HG03460 (cell line): Measurements from ENCODE around the gene TRAM1L1.
A peak's percentile ranks its signal among the peaks of the same experiment; 100 is the strongest.

ENCODE experiments used
- ATAC-seq: cut with Tn5 transposase; IDR thresholded peaks from one replicate; pipeline ENCODE4 v1.9.1; 2021; ENCODE audit not compliant: unreplicated experiment

TRAM1L1 gene

DNA sequence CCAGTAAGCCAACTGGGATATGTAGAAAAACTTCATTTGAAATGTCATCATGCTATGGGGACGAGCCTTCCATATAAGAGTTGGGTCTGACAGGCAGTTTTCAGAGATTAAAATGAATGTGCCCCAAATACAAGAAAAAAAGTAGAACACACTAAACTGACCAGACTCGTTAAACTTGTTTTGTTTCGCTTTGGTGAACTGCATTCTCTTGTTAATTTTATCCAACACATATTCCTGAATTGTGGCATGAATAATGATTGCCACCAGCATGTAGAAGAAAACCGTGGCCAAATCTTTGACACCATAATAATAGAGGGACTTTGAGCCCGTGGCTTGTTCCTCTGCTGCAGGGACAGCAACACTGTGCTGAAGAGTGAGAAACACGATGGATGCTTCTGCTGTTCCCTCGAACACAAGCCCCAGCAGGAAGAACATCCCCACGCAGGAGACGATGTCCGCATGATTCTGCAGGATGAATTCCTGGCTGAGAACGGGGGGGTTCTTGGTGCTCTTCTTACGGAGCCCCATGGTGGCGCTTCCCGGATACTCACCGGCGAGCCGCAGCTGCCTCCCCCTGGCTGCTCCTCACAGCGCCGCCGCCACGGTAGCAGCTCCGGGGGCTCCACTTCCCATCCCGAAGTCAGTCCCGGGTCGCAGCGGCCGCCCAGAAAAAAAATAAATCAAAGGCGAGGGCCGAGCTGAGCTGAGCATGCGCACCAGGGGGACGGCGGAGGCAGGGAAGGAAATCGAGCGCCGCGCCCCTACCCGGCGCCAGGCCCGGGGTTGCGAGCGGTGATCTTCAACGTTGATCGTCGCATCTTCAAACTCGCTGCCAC is at the start of gene TRAM1L1:
TSS of gene TRAM1L1 (minus strand) at position 711 of the 836 bp plus-strand sequence. CDS start at position 528, 183 bp downstream.
- ATAC-seq: peak; percentile 75

DNA sequence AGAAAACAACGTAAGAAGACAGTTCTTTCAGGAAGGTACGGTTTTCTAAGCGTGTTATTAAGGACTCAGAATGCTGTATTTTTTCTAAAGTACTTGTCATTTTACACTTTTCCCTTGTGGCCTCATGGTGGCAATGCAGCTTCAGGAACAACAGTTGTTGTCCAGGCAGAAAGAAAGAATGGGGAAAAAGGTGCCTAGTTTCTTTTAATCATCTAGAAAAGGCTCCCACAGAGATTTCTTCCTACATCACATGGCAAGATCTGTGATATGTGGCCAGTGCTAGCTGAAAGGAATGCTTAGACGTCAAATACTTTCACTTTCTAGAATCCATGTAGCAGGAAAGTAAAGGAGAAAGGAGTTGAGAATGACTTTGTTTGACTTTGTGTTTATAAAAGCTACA is 49.0 kb upstream of the TRAM1L1 start:
- no peak for ATAC-seq

DNA sequence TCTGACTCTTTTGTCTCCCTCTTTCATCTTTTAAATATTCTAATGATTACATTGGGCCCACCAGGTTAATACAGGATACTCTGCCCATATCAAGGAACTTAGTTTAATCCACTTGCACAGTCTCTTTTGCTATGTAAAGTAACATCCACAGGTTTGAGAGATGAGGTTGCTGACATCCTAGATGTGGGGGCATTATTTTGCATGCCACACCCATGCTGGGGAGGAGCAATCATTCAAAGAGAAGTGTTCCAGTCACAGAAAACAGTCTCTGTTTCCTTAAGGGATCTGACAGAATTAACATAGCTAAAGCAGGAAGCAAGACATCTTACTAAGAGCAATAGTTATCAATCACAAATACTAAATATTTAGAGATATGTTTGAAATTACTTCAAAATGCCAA is 11.5 kb upstream of the TRAM1L1 start:
- ATAC-seq: no peak

GRCh38 chr4:117096462-117096861 is 11.1 kb upstream of the TRAM1L1 start:
- ATAC-seq: no peak

GRCh38 chr4:117093571-117093970 is 8.2 kb upstream of the TRAM1L1 start:
- ATAC-seq: no peak

- no peak for ATAC-seq
These were observed 7.6 kb downstream of the TRAM1L1 start for GRCh38 chr4:117077760-117078159.

DNA sequence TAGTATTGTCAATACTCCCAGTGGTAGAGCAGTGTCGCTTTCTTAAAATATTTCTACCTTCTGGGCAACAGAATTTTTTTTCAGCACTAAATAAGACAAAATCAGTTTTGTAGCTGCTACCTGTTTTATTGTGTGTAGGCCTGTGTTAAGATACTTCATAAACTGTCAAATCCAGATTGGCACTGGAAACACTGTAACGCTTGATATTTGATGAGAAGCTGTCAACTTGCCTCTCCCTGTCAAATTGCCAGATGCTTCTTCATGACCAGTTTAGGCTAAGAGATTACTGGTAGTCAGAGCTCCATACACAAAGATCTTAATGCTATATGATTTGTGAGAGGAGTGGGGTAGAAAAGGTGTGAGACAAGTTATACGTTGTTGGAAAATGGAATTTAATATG is 17.3 kb downstream of the TRAM1L1 start:
- ATAC-seq: no peak

DNA sequence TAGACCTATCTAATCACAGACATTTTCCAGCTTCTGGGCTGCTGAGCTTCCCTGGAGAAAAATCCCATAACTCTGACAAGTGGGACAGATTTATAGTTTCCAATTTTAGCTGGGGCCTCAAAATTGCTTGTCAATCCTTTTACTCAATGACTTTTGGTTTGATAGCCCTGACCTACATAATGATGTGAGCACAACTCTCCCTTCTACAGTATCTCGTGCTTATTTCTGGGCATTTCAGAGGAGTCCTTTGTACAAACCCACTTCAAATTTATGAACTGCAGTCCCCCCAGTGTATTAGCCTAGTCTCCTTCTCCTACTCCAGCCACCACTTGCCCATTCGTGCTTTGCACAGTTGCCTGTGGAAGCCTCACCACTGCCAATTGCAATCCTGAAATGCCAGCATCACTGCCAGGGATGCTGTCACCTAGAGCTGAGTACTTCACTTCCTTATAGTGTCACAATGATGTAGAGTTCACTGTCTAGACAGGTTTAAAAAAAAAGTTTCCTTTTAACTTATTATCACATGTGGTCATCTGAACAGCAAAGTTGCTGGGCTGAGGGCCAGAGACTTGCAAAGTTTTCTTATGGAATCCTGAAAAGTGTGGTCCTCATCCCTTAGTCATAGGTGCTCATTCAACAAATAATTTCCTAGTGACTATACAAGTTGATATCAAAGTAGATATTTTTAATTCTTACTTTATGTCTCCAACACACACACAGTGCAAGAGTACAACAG is 21.2 kb downstream of the TRAM1L1 start:
- no peak for ATAC-seq

DNA sequence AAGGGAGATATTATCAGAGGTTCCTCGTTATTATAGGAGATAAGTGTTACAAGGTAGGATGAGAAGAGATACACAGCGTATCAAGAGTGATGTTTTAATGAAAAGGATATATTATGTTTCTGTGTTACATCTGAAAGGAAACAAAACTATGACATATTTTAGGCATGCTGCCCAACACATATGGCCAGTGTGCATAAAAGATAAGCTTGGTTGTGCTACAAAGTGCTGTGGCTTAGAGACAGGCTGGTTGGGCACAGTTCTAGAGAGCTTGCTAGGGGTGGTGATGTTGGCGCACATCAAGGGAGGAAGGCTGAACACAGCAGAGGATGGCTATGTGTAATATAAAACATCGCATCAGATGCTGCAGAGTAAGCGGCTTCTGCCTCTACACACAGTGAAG is 42.4 kb downstream of the TRAM1L1 start:
- ATAC-seq: no peak
